HFF-Myc (cell line): ENCODE results near the gene PRSS1.
"Not testable (repeated sequence)": the region's sequence is repeated elsewhere in the genome, so short reads cannot be mapped to it uniquely, and the experiment has no call there.

Experiments used
- DNase-seq: peaks from one replicate; pipeline ENCODE4 v3.0.0-alpha.2; 2011; ENCODE audit warnings: low read depth; ENCODE audit errors: extremely low read depth
- H3K4me3 ChIP-seq: replicated peaks from 2 replicates; pipeline ENCODE4 v1.5.1; 2011; ENCODE audit warnings: low read depth, mild to moderate bottlenecking, control low read depth, low read length
- CTCF ChIP-seq: IDR thresholded peaks from 2 replicates; pipeline ENCODE4 v1.5.1; 2012; ENCODE audit warnings: mild to moderate bottlenecking, low read depth, low read length, control low read depth; ENCODE audit errors: missing control alignments

The PRSS1 gene

GRCh38 chr7:142746264-142746663, 3.0 kb upstream of the PRSS1 start:
- DNase-seq, result no peak

DNA sequence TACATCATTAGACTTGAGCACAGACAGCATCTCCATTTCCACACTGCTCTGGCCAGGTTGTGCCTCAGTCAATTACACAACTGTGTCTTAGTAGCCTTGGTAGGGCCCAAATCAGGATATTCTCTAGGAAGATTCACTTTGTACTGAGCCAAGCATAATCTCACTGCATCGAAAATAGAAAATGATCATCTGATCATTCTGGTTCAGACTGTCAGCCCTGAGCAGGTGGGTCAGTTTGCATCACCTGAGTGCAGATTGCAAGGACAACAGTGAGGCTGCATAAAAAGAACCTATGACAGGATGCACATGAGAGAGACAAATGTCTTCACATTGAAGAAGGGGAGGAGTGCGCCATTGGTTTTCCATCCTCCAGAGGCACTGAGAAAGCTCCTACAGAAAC, 862 bp upstream of the PRSS1 start:
- not testable (repeated sequence) for H3K4me3 ChIP-seq, DNase-seq

More at GRCh38 chr7:142746264-142746663, 3.0 kb upstream of the PRSS1 start:
- no peak overlapping the region for H3K4me3 ChIP-seq
- TF ChIP-seq CTCF, result no peak

- no peak overlapping the region for H3K4me3 ChIP-seq
- no peak for TF ChIP-seq CTCF
- DNase-seq, result no peak
Measured at GRCh38 chr7:142750321-142750938, 1.2 kb downstream of the PRSS1 start.

DNA sequence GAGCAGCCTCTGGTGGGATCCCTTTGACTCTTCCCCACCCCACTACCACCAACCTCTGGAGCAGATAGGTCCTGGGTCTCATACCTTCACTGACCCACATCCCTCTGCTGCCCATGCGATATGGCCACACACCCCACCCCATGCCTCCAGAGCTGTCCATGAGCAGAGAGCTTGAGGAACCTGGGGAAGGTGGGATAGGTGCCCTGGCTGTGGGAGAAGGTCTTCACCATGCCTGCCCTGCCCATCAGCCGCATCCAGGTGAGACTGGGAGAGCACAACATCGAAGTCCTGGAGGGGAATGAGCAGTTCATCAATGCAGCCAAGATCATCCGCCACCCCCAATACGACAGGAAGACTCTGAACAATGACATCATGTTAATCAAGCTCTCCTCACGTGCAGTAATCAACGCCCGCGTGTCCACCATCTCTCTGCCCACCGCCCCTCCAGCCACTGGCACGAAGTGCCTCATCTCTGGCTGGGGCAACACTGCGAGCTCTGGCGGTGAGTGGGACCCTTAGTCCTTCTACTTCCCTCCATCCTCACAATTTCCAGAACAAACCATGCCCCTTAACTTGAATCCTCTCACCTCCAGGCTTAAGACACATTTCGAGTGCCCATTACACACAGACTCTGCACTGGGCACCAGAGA, 2.4 kb downstream of the PRSS1 start:
- not testable (repeated sequence) for H3K4me3 ChIP-seq, DNase-seq

DNA sequence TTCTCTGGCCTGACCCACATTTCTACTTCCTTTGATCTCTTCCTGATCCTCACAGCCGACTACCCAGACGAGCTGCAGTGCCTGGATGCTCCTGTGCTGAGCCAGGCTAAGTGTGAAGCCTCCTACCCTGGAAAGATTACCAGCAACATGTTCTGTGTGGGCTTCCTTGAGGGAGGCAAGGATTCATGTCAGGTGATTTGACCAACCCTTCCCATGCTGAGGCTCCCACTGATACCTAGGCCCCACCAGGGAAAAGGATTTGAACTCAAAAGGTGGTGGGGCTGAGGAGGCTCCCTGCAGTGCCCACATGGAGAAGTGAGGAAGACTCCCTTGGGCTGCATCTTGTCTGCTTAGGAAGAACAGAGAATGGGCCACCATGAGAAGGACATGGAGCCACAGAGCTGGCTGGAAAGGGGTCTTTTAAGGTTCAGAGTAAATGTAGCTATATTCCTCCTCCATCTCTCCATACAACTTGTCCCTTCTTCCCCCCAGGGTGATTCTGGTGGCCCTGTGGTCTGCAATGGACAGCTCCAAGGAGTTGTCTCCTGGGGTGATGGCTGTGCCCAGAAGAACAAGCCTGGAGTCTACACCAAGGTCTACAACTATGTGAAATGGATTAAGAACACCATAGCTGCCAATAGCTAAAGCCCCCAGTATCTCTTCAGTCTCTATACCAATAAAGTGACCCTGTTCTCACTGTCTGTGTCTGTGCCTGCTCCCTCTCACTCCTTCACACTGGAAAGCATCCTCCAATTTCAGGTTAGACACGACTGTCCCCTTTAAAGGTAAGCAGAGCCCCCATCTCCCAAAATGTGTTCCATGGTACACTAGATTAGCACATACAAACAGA, 3.3 kb downstream of the PRSS1 start:
- no peak for DNase-seq
- H3K4me3 ChIP-seq, result no peak overlapping the region

DNA sequence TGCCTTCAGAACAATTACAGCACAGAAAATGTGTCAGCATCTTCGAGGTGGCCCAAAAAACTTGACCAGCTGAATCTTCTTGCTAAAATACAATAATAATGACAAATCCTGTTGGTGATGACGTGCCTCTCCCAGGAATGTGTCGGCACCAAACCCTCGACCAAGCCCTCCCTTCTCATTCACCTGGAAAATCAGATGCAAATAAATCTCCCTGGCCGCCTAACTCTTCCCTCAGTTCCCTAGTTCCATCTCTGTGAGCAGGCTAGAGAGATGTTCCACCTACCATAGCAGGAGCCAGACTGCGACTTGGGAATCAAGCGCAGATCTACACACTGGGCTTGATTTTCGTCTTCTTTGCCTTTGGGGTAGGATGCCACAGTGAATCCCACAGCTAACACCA, 4.1 kb downstream of the PRSS1 start:
- no peak overlapping the region for H3K4me3 ChIP-seq
- TF ChIP-seq CTCF, result no peak
- DNase-seq, result no peak

More for the DNA sequence above, 3.3 kb downstream of the PRSS1 start:
- no peak for TF ChIP-seq CTCF

- H3K4me3 ChIP-seq, result not testable (repeated sequence)
Measured at GRCh38 chr7:142753925-142754491, 4.7 kb downstream of the PRSS1 start.

More at GRCh38 chr7:142753925-142754491, 4.7 kb downstream of the PRSS1 start:
- peak; percentile 81 for DNase-seq
